GM19397 (cell line): ENCODE data around the gene RRP8.

Source experiments
- ATAC-seq: cut with Tn5 transposase; IDR thresholded peaks from one replicate; pipeline ENCODE4 v1.9.1; 2021; ENCODE audit warnings: mild to moderate bottlenecking, moderate library complexity; ENCODE audit not compliant: unreplicated experiment

The RRP8 gene

DNA sequence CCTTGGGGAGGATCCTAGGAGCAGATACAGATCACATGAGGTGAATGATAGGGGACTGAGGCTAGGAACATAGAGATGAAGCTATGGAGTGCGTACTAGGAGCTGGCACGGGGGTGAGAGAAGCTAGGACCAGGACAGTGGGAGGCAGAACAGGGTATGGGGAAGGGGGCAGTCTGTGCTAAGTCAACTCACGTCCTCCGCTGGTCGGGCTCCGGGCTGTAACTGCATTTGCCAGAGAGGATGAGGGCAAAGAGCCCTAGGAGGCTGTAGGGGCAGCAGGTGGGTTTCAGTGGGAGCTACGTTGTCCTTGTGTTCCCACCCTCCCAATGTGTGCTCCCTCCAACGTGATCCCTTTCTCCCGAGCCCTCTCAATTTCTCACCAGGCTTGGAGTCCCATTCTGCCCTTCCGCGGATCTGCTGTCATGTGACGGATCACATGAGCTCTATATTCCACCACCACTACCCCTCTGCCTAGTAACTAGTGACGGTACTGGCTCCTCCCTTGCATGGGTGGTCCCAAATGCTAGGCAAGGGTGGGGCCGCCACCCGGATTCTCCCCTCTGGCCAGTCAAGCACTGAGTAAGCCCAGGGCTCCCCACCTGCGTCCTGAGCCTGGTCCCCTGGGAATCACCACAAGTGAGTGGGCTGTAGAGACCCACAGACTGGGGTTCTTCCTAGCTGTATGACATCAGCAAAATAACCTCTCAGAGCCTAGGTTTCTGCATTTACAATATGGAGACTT lies 15.8 kb upstream of the RRP8 start, which contains the start of gene TPP1:
Gene TPP1, minus strand, starts transcription at position 419 of the 742 bp plus-strand sequence. Its CDS starts 22 bp downstream, at position 397.
- peak; percentile 99 for ATAC-seq

DNA sequence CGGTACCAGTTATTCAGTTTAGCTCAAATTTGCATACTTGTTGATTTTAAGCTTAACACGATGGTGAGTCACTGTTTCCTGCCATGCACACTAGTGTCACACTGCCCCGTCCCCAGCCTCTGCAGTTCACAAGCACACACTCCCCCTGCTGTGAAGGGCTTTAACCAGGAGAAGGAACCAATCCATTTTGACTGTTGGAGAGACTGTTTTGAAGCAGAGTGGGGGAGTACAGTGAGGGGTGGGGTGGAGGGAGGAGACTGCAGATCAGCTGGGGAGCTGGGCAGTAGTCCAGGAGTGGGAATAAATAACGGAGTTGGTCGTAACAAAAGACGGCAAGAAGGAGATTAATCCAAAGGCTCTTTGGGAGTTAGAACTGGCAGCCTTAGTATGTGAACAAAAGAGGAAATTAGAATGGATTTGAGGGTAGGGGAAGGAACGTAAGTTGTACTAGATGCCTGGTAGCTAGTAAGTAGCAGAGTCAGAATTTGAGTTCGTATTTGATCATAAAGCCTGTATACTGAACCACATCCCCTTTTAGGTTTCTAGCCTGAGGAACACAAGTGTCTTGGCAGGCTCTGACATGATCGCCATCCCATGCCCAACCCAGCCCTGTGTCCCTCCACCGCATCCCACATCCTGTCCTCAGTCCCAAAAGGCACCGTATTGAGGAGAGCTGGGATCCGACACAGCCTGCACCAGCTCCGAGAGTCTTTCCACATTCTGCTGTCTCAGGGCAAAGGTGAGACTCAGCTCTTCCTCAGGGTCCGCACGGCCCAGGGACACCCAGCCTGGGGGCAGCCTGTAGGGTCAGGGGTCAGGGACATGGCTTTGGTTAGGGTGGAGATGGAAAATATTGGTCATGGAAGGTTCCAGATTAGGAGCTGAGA lies 14.9 kb upstream of the RRP8 start:
- ATAC-seq = no peak

DNA sequence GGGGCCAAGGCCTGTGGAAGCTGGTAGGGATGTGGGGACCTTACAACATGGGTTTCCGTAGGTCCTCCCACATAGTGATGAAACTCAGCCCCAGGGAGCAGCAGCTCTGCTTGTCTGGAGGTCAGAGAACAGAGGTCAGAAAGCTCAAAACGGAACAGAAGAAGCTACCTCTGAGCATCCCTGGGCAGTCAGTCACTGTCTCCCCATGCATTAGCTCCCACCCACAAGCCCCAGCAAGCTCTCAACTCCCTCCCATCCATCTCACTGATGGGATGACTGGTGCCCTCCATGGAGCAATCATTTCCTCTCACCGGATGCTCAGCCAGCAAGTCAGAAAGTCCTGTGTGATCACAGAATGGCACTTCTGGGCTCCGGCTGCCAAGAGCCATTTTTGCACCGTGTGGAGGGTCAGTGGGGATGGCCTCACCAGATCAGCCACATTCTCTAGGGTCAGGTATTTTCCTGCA lies 13.9 kb upstream of the RRP8 start:
- ATAC-seq = no peak

DNA sequence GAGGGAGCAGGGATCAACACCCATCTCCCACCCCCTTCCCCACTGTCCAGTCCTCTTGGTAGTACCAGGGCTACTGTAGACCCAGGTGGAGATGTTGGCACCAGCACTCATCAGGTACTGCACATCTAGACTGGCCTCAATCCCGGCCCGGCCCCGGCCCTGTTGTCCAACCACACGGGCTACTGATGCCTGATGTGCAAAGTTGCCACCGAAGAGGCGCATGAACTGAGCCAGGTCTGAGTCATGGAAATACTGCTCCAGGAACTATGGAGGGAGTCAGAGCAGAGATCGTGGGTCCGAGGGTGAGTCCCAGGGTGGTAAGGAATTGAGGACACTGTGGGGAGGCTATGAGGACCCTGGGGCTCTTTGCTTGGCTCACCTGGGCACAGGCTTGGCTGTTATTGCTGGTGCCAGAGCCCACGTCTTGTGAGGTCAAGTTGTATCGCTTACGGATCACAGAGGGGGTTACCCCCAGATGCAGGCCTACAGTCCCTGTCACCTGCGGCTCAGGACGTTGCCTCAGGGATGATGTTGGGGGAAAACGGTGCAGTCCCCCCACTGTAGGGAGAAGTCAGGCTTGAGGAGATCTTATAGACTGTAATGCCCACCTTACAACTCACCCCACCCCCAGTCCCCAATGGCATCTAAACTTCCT lies 13.3 kb upstream of the RRP8 start:
- no peak for ATAC-seq

DNA sequence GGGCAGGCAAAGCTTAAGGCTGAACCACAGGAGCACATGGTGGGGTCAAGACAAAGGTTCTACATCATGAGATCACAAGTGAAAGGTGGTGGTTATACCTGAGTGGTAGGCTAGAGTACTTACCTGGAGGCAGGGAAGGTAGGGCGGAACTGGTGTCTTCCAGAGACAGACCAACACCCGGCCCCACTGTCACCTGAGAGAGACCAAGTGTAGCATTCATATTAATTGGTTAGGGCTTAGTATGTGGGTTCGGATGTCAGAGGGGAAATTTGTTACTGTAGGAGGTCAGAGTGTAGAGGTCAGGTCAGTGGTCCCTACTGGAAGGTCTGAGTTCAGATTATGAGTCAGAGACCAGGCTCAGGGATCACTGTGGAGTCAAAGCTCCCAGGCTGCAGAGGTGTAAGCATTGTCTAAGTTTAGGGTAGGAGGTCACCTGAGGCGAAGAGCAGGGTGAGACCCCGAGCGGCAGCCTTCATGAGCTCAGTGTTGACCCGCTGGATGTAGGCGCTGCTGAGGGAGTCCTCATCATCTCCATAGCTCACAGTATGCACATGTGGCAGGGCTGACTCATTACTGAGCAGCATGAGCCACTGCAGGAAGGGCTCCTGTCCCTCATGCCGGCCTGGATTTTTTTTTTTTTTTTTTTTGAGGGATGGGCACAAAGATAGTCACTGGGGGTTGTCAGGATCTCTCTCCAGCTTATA lies 12.6 kb upstream of the RRP8 start:
- no peak for ATAC-seq

DNA sequence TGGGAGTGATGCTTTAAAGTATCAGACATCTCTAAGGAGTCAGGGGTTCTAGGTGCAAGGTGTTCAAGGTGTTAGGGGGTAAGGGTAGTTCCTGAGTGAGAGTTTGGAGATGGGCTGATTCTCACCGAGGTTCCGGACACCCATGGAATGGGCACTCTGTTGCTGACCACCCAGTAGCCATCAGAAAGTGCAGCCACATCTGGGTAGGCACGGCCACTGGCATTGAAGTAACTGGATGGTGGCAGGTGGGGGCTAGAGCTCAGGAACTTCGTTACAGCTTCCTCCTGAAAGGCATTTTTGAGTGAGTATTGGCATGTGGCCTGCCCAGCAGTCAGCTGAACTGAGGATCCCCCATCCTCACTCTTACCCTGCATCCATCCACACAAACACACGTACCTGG lies 11.6 kb upstream of the RRP8 start:
- no peak for ATAC-seq

DNA sequence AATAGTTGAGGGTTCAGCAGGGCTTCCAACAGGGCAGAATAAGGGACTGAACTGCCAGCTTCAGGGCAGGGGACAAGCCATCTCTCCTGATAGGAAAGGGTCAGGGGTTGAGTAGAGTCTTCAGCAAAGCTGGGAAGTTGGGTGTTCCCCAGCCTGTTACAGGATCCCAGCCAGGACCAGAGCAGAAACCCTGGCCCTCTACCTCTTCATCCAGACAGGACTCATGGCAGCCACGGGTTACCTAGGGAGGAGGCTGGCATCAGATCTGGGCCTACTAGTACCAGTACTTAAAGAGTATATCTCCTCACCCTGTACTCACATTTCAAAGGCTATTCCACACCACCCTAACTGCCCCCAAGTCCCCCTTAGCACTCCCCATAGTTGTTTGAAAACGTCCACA lies 11.0 kb upstream of the RRP8 start:
- ATAC-seq = no peak

DNA sequence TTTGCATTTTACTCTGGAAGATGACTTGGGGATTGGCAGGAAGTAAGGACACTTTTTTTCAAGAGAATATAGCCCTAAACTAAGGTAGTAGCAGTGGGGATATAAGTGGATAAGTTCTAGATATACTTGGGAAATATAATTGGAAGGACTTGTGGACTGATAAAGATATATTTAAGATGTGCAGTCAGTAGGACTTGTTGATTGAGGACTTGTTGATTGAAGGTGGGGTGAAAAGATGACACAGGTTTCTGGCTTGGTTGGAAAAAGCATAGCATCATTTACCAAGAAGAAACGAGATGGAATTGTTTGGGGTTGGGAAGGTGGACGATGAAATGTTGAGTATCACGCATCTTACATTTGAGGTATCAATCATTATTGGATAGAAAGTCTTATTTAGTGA lies 10.1 kb upstream of the RRP8 start:
- no peak for ATAC-seq

DNA sequence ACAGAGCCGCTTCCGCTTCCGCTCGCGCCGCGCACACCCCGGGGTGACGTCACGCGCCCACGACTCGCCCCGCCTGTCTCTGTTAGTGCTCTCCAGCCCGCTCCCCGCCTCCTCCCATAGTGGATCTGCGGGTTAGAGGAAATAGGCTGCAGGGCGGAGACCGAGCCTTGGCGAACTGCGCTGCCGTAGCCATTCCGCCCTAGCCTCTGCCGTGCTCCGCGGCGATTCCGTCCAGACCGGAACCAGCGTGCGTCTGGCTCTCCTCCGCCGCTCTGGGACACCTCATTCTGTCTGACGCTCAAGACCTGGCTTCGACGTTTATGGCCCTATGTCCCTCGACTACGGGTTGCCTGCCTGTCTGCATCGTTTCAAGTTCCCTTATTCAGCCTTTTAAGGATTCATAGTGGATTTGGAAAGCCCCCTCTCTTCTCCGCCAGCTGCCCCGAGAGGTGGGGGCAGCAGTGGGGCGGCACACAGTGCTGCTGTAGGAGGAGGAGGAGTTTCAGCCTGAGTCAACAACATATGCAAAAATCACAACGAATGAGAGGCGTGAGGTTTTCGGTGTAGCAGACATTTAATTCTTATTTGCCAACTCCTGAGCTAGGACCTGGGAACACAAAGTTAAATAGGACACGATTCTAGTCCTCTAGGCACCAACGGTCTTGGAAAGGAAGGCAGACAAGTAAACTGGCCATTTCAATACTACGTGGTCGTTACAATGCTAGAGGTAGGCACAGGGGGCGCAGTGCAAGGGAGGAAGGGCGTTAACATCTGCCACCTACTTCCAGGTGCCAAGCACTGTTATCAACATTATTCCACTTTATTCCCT lies 9.0 kb upstream of the RRP8 start, which contains the start of gene TAF10:
Gene TAF10, minus strand, starts transcription at position 4 of the 829 bp plus-strand sequence. CDS start 27 bp downstream, outside the sequence.
- ATAC-seq = peak; percentile 91

DNA sequence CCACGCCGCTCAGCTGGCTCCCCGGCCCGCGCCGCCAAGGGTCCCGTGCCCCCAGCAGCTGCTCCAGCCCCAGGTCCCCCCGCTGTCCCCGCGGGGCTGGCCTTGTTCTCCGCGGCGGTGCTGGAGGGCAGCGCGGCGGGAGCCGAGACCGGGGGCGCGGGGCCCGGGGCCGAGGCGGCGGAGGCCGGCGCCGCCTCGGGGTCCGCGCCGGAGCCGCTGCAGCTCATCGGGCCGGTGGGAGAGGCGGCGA lies 8.5 kb upstream of the RRP8 start:
- peak; percentile 22 for ATAC-seq

DNA sequence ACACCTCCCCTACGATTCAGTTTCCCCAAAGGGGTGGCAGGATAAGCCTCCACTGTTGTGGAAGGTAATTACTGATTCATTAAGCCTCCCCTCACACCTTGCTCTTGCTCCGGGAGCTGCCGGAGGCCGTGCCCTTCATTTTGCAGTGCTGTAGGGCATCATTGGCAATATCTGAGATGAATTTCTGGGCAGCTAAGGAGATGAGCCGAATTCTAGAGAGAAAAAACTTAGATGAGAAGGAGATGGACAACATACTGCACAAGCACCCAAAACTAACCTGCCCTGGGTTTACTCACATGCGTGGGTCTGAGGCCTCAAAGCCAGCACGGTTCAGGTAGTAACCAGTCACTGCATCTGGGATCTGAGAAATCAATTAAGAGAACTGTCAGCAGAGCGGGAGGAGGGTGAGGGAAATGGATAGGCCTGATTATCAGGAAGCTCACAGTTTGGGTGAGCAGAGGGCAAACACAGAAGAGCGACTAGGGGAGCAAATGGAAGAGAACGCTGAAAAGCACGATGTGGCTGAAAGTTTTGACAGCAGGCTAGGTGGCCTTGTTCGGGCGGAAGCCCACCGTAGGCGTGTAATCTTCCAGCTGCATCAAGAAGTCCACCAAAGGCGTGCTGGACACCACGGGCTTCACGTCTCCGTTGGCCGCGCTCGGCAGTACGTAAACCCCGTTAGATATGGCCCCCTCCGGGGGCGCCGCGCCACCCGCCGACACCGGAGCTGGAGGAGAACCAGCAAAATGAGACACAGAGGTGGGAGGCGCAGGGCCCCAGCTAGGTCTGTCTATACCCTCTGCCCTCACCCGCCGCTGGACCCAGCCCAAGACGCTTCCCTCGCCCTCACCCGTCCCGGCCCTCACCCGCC lies 7.9 kb upstream of the RRP8 start:
- no peak for ATAC-seq

DNA sequence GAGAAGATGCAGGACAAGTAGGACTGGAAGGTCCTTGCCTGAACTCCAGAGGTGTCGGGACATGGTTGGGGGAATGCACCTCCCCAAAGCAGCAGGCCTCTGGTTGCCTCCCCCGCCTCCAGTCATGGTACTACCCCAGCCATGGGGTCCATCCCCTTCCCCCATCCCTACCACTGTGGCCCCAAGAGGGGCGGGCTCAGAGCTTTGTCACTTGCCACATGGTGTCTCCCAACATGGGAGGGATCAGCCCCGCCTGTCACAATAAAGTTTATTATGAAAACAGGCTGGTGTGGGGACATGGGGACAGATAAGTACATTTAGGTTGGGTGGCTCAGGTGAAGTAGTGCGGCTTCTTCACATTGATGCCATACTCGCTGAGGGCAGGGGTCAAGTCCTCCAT lies 7.2 kb upstream of the RRP8 start:
- no peak for ATAC-seq

DNA sequence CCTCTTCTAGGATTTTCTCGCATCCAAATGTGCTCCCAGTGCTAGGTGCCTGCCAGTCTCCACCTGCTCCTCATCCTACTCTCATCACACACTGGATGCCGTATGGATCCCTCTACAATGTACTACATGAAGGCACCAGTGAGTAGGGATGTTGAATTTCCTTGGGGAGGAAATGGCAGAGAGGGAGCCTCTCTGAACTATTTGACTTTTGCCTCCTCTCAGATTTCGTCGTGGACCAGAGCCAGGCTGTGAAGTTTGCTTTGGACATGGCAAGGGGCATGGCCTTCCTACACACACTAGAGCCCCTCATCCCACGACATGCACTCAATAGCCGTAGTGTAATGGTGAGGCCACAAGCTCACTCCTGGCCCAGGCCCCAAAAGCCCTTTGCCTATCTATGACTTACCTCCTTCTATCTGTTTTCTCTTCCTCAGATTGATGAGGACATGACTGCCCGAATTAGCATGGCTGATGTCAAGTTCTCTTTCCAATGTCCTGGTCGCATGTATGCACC lies 6.1 kb upstream of the RRP8 start:
- ATAC-seq = no peak

DNA sequence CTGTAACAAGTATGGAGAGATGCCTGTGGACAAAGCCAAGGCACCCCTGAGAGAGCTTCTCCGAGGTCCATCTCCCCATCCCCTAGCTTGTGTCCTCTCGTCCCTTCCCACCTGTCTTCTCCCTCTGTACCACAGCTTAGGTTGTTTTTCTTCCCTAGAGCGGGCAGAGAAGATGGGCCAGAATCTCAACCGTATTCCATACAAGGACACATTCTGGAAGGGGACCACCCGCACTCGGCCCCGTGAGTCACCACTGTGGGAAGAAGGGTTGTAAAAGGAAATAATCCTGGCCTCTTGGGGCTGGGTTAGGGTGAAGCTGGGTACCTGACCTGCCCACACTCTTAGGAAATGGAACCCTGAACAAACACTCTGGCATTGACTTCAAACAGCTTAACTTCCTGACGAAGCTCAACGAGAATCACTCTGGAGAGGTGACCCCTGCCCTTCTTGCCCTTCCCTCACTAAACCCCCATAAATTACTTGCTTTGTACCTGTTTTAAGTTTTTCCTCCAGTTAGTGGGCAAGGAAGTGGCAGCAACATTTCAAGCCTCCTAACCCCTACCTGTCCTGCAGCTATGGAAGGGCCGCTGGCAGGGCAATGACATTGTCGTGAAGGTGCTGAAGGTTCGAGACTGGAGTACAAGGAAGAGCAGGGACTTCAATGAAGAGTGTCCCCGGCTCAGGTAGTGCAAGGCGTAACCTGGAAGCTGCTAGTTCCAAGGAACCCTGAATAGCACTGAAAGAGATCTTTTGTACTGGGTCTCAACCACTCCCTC lies 5.5 kb upstream of the RRP8 start:
- ATAC-seq = no peak

DNA sequence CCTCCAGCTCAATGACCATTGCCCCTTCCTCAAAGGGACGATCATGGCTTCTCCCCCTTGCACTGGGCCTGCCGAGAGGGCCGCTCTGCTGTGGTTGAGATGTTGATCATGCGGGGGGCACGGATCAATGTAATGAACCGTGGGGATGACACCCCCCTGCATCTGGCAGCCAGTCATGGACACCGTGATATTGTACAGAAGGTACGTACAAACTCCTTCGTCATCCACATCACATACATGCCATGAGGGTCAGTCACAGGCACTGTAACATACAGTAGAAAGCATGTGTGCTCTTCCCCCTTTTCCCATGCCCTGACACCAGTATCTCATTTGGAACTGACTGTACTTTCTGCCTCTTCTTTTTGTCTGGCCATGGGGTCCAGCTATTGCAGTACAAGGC lies 4.6 kb upstream of the RRP8 start:
- no peak for ATAC-seq

DNA sequence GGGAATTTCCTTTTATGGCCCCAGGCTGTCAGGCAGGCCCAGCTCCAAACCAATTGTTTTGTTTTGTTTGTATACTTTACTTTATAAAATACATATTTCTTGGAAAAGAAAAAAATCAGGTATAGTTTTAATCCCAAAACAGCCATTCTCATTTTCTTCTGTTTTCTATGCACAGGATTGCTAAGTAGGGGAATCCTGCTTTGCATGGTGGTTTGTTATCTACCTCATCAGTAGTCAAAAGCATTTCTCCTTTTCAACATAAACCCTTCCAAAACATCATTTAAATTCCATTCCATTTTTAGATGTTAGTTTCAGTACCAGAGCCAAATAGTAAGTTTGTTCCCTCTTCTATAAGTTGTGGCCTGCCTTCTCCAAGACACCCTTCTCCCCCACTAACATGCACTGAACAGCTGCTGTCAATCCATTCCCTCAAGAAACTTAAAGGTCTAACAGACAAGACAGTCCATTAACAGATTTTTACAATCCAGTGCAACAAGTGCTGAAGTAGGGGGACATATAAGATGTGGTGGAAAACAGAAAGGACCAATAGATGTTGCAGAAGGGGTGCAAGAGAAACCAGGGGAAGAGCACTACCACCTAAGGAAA lies 3.9 kb upstream of the RRP8 start:
- no peak for ATAC-seq

DNA sequence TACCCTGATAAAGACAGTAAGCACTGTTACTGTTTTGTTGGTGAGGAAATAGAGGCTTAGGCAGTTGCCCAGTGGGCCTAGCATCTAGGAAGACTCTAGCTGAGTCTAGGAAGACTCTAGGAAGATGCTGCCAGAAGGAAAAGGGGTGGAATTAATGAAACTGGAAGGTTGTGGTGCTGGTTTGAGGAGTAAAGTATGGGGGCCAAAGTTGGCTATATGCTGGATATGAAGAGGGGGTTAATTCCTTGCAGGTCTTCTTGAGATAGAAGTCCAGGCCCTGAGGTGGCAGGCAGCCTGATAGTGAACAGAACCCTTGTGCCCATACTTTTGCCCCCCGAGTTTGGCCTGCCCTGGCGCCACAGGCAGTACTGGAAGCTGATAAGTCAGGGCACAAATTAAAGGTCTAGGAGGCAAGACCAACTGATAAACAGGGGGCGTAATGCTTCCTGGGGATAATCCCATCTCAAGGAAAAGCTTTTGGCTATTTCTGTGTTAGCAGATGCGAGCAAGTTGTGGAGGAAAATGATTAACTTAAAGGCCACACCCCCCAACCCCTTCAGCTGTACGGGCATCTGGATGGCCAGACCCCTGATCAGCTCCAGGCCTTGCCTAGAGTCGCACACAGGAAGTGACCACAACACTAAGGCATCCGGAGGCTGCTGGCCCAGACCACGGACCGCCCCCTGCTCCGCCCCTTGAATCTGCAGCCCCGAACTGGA lies 3.2 kb upstream of the RRP8 start:
- peak; percentile 44 for ATAC-seq
